ENCODE data around the gene MAX. TPM values are rescaled to one million over a fixed set of nuclear protein-coding genes. Genes with fewer than 3 reads are reported as not detected.

Gene MAX
- 37.3 TPM for total RNA-seq
- 58.4 TPM for polyA plus RNA-seq

DNA sequence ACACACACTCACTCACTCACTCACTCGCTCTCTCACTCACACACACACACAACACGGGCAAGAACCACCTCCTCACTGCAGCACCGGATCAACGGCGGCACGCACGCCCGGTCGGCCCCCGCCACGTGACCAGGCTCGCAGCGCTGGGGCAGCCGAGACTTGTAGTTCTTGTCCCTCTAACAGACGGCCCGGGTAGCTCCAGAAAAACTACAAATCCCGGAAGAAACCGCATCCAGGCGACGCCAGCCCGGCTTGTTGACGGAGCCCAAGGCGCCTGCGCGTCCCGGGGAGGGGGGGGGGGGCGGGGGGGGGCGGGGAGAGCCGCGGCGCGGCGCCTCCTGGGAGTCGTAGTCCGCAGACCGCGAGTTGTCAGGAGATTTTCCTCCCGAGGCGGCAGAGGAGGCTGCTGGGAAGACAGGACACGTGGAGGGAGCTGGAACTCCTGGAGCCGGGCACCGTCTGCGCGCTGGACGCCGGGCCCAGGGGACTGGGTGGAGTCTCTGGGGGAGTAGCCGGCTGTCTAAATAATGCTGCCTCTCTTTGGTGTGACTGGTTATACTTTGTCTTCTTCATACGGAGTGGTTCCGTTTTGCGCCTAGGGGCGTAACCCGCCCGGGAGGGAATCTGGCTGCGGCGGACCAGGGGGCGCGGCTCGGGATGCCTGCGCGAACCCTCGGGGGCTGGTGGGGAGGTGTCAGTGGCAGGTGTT lies at the start of gene MAX:
MAX (minus strand) TSS at position 77 of the 709 bp plus-strand sequence. CDS start 178 bp downstream, outside the sequence.
- peak; percentile 97 for DNase-seq (ENCODE audit: extremely low spot score)
- Histone ChIP-seq H3K36me3 (ENCODE audit: insufficient read depth) (no peaks in the 10 kb centered on the region), H3K4me1 (ENCODE audit: insufficient read depth) (peaks cover 1% of the 10 kb centered on the region), H3K27ac (ENCODE audit: low read depth) (peak within 1 kb of the TSS; percentile 59), H3K4me3 (ENCODE audit: low read depth, low read length) (peak within 1 kb of the TSS; percentile 77)
- WGBS, result under 1% methylated on average over 59 of the region's 61 CpGs

DNA sequence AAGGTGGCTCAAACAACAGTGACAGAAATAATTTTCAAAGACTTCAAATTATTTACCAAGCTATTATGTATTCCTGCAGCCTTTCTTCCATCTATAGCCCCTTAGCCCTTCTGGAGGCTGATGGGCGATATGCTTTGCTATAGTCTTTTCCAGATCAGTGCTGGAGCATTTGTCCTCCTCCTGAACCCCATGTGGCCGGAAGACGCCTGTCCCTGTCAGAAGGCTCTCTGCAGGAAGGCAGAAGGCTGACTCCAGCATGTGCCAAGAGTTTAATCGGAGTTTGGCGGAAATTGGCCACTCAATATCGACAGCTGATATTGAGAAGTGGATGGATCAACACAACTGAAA lies 49.3 kb upstream of the MAX start:
- WGBS, result 83% methylated on average over 6 of the region's 6 CpGs
- H3K4me3 ChIP-seq (ENCODE audit: low read depth, low read length), result no peak overlapping the region
- no peaks in the 10 kb centered on the region for H3K36me3 ChIP-seq (ENCODE audit: insufficient read depth)
- no peaks in the 10 kb centered on the region for H3K4me1 ChIP-seq (ENCODE audit: insufficient read depth)
- no peak overlapping the region for H3K27ac ChIP-seq (ENCODE audit: low read depth)
- DNase-seq (ENCODE audit: extremely low spot score), result no peak

DNA sequence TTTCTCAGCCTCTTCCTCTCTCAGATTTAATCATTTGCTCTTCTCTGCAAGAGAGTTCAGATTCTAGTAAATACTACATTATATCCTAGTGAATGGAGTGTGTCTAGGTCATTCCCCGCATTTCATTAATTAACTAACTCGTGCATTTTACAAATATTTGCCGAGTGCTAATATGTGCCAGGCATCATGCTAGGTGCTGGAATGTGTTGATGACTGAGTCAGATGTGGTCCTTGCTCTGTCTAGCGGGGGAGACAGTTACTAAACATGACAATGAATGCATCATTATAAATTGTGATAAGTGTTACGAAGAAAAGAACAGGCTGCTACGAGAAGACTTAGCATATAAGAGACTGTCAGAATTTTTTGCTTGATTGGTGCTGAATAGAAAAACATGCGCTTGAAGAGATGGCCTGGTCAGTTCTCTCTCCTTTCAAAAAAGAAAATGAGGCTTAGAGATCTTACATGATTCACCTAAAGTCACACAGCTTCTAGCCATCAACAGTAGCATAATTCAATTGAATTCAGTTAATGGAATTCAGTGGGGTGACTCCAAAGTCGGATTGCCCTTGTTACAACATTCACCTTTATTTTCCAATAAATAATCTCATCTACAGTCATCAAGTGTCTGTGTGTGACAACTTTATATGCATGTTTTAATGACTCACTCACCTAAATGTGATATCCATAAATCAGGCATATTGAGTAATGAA lies 48.7 kb upstream of the MAX start:
- Histone ChIP-seq H3K4me3 (ENCODE audit: low read depth, low read length) (no peak overlapping the region), H3K36me3 (ENCODE audit: insufficient read depth) (no peaks in the 10 kb centered on the region), H3K4me1 (ENCODE audit: insufficient read depth) (no peaks in the 10 kb centered on the region), H3K27ac (ENCODE audit: low read depth) (no peak overlapping the region)
- DNase-seq (ENCODE audit: extremely low spot score), result no peak
- 76% methylated on average over 8 of the region's 8 CpGs for WGBS

GRCh38 chr14:65149116-65149515 lies 46.8 kb upstream of the MAX start:
- no peaks in the 10 kb centered on the region for H3K4me1 ChIP-seq (ENCODE audit: insufficient read depth)
- no peaks in the 10 kb centered on the region for H3K36me3 ChIP-seq (ENCODE audit: insufficient read depth)
- no peak overlapping the region for H3K4me3 ChIP-seq (ENCODE audit: low read depth, low read length)
- H3K27ac ChIP-seq (ENCODE audit: low read depth), result no peak overlapping the region
- 91% methylated on average over 4 of the region's 4 CpGs for WGBS
- DNase-seq (ENCODE audit: extremely low spot score), result no peak

- Histone ChIP-seq H3K36me3 (ENCODE audit: insufficient read depth) (no peaks in the 10 kb centered on the region), H3K27ac (ENCODE audit: low read depth) (no peak overlapping the region), H3K4me3 (ENCODE audit: low read depth, low read length) (no peak overlapping the region), H3K4me1 (ENCODE audit: insufficient read depth) (no peaks in the 10 kb centered on the region)
- 77% methylated on average over 8 of the region's 8 CpGs for WGBS
- no peak for DNase-seq (ENCODE audit: extremely low spot score)
These were observed 41.9 kb upstream of the MAX start for GRCh38 chr14:65144170-65144569.

- 38% methylated on average over 8 of the region's 8 CpGs for WGBS
- DNase-seq (ENCODE audit: extremely low spot score), result no peak
- Histone ChIP-seq H3K4me1 (ENCODE audit: insufficient read depth) (no peaks in the 10 kb centered on the region), H3K4me3 (ENCODE audit: low read depth, low read length) (no peak overlapping the region), H3K27ac (ENCODE audit: low read depth) (no peak overlapping the region), H3K36me3 (ENCODE audit: insufficient read depth) (no peaks in the 10 kb centered on the region)
These were observed 40.8 kb upstream of the MAX start for GRCh38 chr14:65142914-65143625.

- 48% methylated on average over 4 of the region's 4 CpGs for WGBS
- H3K4me3 ChIP-seq (ENCODE audit: low read depth, low read length), result no peak overlapping the region
- H3K27ac ChIP-seq (ENCODE audit: low read depth), result no peak overlapping the region
- no peak for DNase-seq (ENCODE audit: extremely low spot score)
- H3K36me3 ChIP-seq (ENCODE audit: insufficient read depth), result no peaks in the 10 kb centered on the region
- no peaks in the 10 kb centered on the region for H3K4me1 ChIP-seq (ENCODE audit: insufficient read depth)
These were observed 40.1 kb upstream of the MAX start for GRCh38 chr14:65142429-65142828.

- H3K36me3 ChIP-seq (ENCODE audit: insufficient read depth), result no peaks in the 10 kb centered on the region
- DNase-seq (ENCODE audit: extremely low spot score), result no peak
- H3K4me3 ChIP-seq (ENCODE audit: low read depth, low read length), result no peak overlapping the region
- 52% methylated on average over 5 of the region's 5 CpGs for WGBS
- H3K27ac ChIP-seq (ENCODE audit: low read depth), result no peak overlapping the region
- H3K4me1 ChIP-seq (ENCODE audit: insufficient read depth), result no peaks in the 10 kb centered on the region
These were observed 39.2 kb upstream of the MAX start for GRCh38 chr14:65141523-65141922.

- H3K4me3 ChIP-seq (ENCODE audit: low read depth, low read length), result no peak overlapping the region
These were observed 35.5 kb upstream of the MAX start for GRCh38 chr14:65137648-65138307.

GRCh38 chr14:65134651-65135579 lies 32.6 kb upstream of the MAX start:
- DNase-seq (ENCODE audit: extremely low spot score), result no peak
- no peaks in the 10 kb centered on the region for H3K4me1 ChIP-seq (ENCODE audit: insufficient read depth)
- WGBS, result 80% methylated on average over 12 of the region's 12 CpGs
- no peak overlapping the region for H3K4me3 ChIP-seq (ENCODE audit: low read depth, low read length)
- H3K27ac ChIP-seq (ENCODE audit: low read depth), result no peak overlapping the region
- no peaks in the 10 kb centered on the region for H3K36me3 ChIP-seq (ENCODE audit: insufficient read depth)

More at GRCh38 chr14:65137648-65138307, 35.5 kb upstream of the MAX start:
- WGBS, result 60% methylated on average over 9 of the region's 9 CpGs
- no peaks in the 10 kb centered on the region for H3K4me1 ChIP-seq (ENCODE audit: insufficient read depth)
- no peak for DNase-seq (ENCODE audit: extremely low spot score)
- H3K36me3 ChIP-seq (ENCODE audit: insufficient read depth), result no peaks in the 10 kb centered on the region
- H3K27ac ChIP-seq (ENCODE audit: low read depth), result no peak overlapping the region

DNA sequence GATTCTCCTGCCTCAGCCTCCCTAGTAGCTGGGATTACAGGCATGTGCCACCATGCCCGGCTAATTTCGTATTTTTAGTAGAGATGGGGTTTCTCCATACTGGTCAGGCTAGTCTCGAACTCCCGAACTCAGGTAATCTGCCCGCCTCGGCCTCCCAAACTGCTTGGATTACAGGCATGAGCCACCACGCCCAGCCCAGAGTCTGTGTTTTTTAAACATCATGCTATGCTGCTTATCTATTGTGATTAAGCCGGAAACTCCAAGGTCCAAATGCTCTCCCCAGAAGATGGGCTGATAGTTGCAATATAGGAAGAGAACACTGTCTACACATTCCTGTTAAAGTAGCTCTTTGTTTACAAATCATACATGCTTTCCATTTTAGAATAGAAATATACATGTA lies 30.5 kb upstream of the MAX start:
- DNase-seq (ENCODE audit: extremely low spot score), result no peak
- Histone ChIP-seq H3K27ac (ENCODE audit: low read depth) (no peak overlapping the region), H3K36me3 (ENCODE audit: insufficient read depth) (no peaks in the 10 kb centered on the region), H3K4me3 (ENCODE audit: low read depth, low read length) (no peak overlapping the region), H3K4me1 (ENCODE audit: insufficient read depth) (no peaks in the 10 kb centered on the region)
- WGBS, result 90% methylated on average over 8 of the region's 8 CpGs

- WGBS, result 64% methylated on average over 7 of the region's 7 CpGs
- DNase-seq (ENCODE audit: extremely low spot score), result no peak
- H3K27ac ChIP-seq (ENCODE audit: low read depth), result no peak overlapping the region
- H3K4me3 ChIP-seq (ENCODE audit: low read depth, low read length), result no peak overlapping the region
- no peaks in the 10 kb centered on the region for H3K36me3 ChIP-seq (ENCODE audit: insufficient read depth)
- no peaks in the 10 kb centered on the region for H3K4me1 ChIP-seq (ENCODE audit: insufficient read depth)
These were observed 29.0 kb upstream of the MAX start for GRCh38 chr14:65131301-65131701.

GRCh38 chr14:65128096-65128495 lies 25.8 kb upstream of the MAX start:
- no peak overlapping the region for H3K4me3 ChIP-seq (ENCODE audit: low read depth, low read length)
- H3K36me3 ChIP-seq (ENCODE audit: insufficient read depth), result no peaks in the 10 kb centered on the region
- 84% methylated on average over 5 of the region's 5 CpGs for WGBS

More at GRCh38 chr14:65128096-65128495, 25.8 kb upstream of the MAX start:
- no peak for DNase-seq (ENCODE audit: extremely low spot score)
- Histone ChIP-seq H3K4me1 (ENCODE audit: insufficient read depth) (no peaks in the 10 kb centered on the region), H3K27ac (ENCODE audit: low read depth) (no peak overlapping the region)

All from urinary bladder (tissue), 4 donors.